HepG2 (cell line): ENCODE measurements around the gene BICDL2. TPM values are rescaled to one million over a fixed set of nuclear protein-coding genes. Genes with fewer than 3 reads are reported as not detected.

ENCODE experiments used
- GATAD1 ChIP-seq: IDR thresholded peaks from 2 replicates; pipeline ENCODE4 v1.6.1; 2016; ENCODE audit warnings: missing genetic modification reagents, missing compliant biosample characterization
- HDAC2 ChIP-seq: sonication (generic); formaldehyde crosslinking; IDR thresholded peaks from 2 replicates; pipeline ENCODE4 v1.4.0; 2020; ENCODE audit warnings: missing genetic modification reagents
- MATR3 ChIP-seq: sonication (generic); formaldehyde crosslinking; IDR thresholded peaks from 2 replicates; pipeline ENCODE4 v1.4.0; 2020; ENCODE audit warnings: missing genetic modification reagents
- PCBP1 ChIP-seq: fragments of 200-400 bp; formaldehyde crosslinking; IDR thresholded peaks from 2 replicates; pipeline ENCODE4 v1.6.1; 2017; ENCODE audit warnings: mild to moderate bottlenecking, low read depth, low read length, borderline replicate concordance
- REPIN1 ChIP-seq: sonication (generic); formaldehyde crosslinking; IDR thresholded peaks from 2 replicates; pipeline ENCODE4 v1.8.0; 2022; ENCODE audit warnings: missing genetic modification reagents, low read depth, mild to moderate bottlenecking, borderline replicate concordance
- RFX5 ChIP-seq: IDR thresholded peaks from 2 replicates; pipeline ENCODE4 v1.6.1; 2011; ENCODE audit warnings: low read depth, low read length, improper control_type of control experiment
- SMYD3 ChIP-seq: sonication (generic); formaldehyde crosslinking; IDR thresholded peaks from 2 replicates; pipeline ENCODE4 v1.8.1; 2023; ENCODE audit warnings: mild to moderate bottlenecking, missing genetic modification reagents
- TCF7L2 ChIP-seq: IDR thresholded peaks from 2 replicates; pipeline ENCODE4 v1.6.1; 2011; ENCODE audit warnings: mild to moderate bottlenecking, low read depth, low read length, moderate library complexity
- ZNF282 ChIP-seq: fragments of 450-650 bp; IDR thresholded peaks from 2 replicates; pipeline ENCODE4 v1.6.1; 2018; ENCODE audit not compliant: partially characterized antibody
- ZNF343 ChIP-seq: sonication (generic); formaldehyde crosslinking; IDR thresholded peaks from 2 replicates; pipeline ENCODE4 v1.4.0; 2020; ENCODE audit warnings: mild to moderate bottlenecking, missing genetic modification reagents
- ZNF577 ChIP-seq: sonication (generic); formaldehyde crosslinking; IDR thresholded peaks from 2 replicates; pipeline ENCODE4 v1.4.0; 2020; ENCODE audit warnings: mild to moderate bottlenecking, low read depth, missing genetic modification reagents, borderline replicate concordance
- polyA plus RNA-seq, 8 experiments: library from polyadenylated mRNA; depleted of rRNA in 3 of 8; stranded (reverse) in 7 of 8; unstranded in 1 of 8; fragments of >200 nt; fragmentation: Illumina TruSeq in 4 of 8; extraction: Trizol in 4 of 8; gene quantifications; 2 replicates each; pipeline versions ENCODE4 v1.2.1 to v1.2.3, GENCODE V29; 2011 to 2016; ENCODE audit warnings: low read depth in 4 of 8, missing spikeins in 1 of 8, mixed read lengths in 1 of 8; ENCODE audit not compliant: insufficient read depth in 1 of 8
- total RNA-seq, 5 experiments: library from RNA; depleted of rRNA; stranded (reverse); fragments of >200 nt; fragmentation: Illumina TruSeq; extraction: Trizol; gene quantifications; 2 replicates each; pipeline ENCODE4 v1.2.3, GENCODE V29; 2016; ENCODE audit warnings: low read depth in 1 of 5
- TF ChIP-seq, protein P1 (sequence below): sonication (generic); formaldehyde crosslinking; IDR thresholded peaks from 2 replicates; pipeline ENCODE4 v1.8.0; 2022; ENCODE audit warnings: mild to moderate bottlenecking, missing genetic modification reagents; ENCODE audit not compliant: insufficient replicate concordance
- TF ChIP-seq, protein P2 (sequence below): sonication (generic); formaldehyde crosslinking; conservative IDR thresholded peaks from 2 replicates; pipeline ENCODE4 v1.4.0; 2020; ENCODE audit warnings: missing genetic modification reagents
- TF ChIP-seq, protein P3 (sequence below): sonication (generic); formaldehyde crosslinking; IDR thresholded peaks from 2 replicates; pipeline ENCODE4 v1.5.0; 2020; ENCODE audit warnings: missing genetic modification reagents
- TF ChIP-seq, protein P4 (sequence below): sonication (generic); formaldehyde crosslinking; IDR thresholded peaks from one replicate; pipeline ENCODE4 v1.5.1; 2020; ENCODE audit warnings: mild to moderate bottlenecking, missing genetic modification reagents; ENCODE audit errors: not compliant biosample characterization
- TF ChIP-seq, protein P5 (sequence below): sonication (generic); formaldehyde crosslinking; IDR thresholded peaks from 2 replicates; pipeline ENCODE4 v1.5.0; 2020; ENCODE audit warnings: missing genetic modification reagents

Gene BICDL2
- total and polyA plus RNA-seq, 2 of the 13 experiments (the other 11 are each of a cell fraction or from before 2014, with no cell fraction given) = 0.12 TPM; not detected in 1

DNA sequence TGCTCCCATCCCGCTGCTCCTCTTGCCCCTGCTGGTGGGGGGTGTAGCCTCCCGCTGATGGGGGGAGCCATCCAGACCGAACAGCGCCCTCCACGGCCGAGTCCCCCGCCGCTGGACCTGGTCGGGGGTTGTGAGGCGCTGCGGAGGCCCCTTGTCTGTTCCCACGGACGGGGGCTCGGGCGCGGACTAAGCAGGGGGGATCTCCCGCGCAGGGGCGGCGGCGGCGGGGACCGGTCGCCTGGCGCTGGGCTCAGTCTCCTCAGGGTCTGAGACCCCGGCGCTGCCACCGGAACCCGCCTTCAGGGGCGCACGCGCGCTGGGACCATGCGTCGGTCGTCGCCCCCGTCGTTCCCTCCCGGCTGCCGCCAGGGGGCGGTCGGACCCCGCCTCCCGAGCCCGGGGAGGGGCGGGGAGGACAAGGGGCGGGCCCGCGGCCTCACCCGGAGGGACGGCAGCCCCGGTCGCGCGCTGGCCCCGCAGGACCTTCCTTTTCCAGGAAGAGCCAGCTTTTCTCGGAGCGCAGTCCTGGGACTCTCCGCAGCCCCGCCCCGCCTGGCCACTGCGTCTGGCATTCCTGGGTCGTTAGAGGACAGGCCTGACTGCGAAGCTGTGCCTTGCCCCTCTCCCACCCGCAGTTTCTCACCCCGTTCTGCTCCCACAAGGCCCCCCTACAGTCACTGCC is 22.4 kb upstream of the BICDL2 start (continued):
- TF ChIP-seq, protein P1, sequence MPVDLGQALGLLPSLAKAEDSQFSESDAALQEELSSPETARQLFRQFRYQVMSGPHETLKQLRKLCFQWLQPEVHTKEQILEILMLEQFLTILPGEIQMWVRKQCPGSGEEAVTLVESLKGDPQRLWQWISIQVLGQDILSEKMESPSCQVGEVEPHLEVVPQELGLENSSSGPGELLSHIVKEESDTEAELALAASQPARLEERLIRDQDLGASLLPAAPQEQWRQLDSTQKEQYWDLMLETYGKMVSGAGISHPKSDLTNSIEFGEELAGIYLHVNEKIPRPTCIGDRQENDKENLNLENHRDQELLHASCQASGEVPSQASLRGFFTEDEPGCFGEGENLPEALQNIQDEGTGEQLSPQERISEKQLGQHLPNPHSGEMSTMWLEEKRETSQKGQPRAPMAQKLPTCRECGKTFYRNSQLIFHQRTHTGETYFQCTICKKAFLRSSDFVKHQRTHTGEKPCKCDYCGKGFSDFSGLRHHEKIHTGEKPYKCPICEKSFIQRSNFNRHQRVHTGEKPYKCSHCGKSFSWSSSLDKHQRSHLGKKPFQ (CRISPR knock-in tag) = peak; percentile 68
- TF ChIP-seq ZNF282 = no peak
- TF ChIP-seq, protein P2, sequence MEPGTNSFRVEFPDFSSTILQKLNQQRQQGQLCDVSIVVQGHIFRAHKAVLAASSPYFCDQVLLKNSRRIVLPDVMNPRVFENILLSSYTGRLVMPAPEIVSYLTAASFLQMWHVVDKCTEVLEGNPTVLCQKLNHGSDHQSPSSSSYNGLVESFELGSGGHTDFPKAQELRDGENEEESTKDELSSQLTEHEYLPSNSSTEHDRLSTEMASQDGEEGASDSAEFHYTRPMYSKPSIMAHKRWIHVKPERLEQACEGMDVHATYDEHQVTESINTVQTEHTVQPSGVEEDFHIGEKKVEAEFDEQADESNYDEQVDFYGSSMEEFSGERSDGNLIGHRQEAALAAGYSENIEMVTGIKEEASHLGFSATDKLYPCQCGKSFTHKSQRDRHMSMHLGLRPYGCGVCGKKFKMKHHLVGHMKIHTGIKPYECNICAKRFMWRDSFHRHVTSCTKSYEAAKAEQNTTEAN (CRISPR knock-in tag) = 0 out of 2 replicates have a peak, but pooled peaks have one; percentile 16
- no peak for TF ChIP-seq HDAC2 (CRISPR knock-in tag)
- no peak for TF ChIP-seq SMYD3 (CRISPR knock-in tag)
- TF ChIP-seq, protein P3, sequence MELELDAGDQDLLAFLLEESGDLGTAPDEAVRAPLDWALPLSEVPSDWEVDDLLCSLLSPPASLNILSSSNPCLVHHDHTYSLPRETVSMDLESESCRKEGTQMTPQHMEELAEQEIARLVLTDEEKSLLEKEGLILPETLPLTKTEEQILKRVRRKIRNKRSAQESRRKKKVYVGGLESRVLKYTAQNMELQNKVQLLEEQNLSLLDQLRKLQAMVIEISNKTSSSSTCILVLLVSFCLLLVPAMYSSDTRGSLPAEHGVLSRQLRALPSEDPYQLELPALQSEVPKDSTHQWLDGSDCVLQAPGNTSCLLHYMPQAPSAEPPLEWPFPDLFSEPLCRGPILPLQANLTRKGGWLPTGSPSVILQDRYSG (CRISPR knock-in tag) = no peak
- TF ChIP-seq, protein P4, sequence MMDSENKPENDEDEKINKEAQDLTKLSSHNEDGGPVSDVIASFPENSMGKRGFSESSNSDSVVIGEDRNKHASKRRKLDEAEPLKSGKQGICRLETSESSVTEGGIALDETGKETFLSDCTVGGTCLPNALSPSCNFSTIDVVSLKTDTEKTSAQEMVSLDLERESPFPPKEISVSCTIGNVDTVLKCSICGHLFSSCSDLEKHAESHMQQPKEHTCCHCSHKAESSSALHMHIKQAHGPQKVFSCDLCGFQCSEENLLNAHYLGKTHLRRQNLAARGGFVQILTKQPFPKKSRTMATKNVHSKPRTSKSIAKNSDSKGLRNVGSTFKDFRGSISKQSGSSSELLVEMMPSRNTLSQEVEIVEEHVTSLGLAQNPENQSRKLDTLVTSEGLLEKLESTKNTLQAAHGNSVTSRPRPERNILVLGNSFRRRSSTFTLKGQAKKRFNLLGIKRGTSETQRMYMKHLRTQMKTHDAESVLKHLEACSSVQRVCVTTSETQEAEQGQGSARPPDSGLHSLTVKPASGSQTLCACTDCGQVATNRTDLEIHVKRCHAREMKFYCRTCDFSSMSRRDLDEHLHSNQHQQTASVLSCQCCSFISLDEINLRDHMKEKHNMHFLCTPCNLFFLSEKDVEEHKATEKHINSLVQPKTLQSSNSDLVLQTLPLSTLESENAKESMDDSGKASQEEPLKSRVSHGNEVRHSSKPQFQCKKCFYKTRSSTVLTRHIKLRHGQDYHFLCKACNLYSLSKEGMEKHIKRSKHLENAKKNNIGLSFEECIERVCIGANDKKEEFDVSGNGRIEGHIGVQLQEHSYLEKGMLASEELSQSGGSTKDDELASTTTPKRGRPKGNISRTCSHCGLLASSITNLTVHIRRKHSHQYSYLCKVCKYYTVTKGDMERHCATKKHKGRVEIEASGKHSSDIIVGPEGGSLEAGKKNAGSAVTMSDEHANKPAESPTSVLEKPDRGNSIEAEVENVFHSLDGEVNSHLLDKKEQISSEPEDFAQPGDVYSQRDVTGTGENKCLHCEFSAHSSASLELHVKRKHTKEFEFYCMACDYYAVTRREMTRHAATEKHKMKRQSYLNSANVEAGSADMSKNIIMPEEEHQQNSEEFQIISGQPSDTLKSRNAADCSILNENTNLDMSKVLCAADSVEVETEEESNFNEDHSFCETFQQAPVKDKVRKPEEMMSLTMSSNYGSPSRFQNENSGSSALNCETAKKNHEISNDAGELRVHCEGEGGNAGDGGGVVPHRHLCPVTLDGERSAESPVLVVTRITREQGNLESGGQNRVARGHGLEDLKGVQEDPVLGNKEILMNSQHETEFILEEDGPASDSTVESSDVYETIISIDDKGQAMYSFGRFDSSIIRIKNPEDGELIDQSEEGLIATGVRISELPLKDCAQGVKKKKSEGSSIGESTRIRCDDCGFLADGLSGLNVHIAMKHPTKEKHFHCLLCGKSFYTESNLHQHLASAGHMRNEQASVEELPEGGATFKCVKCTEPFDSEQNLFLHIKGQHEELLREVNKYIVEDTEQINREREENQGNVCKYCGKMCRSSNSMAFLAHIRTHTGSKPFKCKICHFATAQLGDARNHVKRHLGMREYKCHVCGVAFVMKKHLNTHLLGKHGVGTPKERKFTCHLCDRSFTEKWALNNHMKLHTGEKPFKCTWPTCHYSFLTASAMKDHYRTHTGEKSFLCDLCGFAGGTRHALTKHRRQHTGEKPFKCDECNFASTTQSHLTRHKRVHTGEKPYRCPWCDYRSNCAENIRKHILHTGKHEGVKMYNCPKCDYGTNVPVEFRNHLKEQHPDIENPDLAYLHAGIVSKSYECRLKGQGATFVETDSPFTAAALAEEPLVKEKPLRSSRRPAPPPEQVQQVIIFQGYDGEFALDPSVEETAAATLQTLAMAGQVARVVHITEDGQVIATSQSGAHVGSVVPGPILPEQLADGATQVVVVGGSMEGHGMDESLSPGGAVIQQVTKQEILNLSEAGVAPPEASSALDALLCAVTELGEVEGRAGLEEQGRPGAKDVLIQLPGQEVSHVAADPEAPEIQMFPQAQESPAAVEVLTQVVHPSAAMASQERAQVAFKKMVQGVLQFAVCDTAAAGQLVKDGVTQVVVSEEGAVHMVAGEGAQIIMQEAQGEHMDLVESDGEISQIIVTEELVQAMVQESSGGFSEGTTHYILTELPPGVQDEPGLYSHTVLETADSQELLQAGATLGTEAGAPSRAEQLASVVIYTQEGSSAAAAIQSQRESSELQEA (CRISPR knock-in tag) = peak; percentile 25
- TF ChIP-seq GATAD1 = peak; percentile 78
- TF ChIP-seq ZNF577 (CRISPR knock-in tag) = no peak
- TF ChIP-seq PCBP1 = no peak
- TF ChIP-seq, protein P5, sequence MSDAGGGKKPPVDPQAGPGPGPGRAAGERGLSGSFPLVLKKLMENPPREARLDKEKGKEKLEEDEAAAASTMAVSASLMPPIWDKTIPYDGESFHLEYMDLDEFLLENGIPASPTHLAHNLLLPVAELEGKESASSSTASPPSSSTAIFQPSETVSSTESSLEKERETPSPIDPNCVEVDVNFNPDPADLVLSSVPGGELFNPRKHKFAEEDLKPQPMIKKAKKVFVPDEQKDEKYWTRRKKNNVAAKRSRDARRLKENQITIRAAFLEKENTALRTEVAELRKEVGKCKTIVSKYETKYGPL (CRISPR knock-in tag) = no peak; the same call in 1 of the 2 replicates
- peak; percentile 47; the same call in 1 of the 2 replicates for TF ChIP-seq ZNF343
- TF ChIP-seq RFX5 = no peak
- TF ChIP-seq TCF7L2 = no peak
- no peak for TF ChIP-seq MATR3 (CRISPR knock-in tag)
- TF ChIP-seq REPIN1 (CRISPR knock-in tag) = peak; percentile 53; the same call in 1 of the 2 replicates
